Measurements from ENCODE around the gene KLRK1.
"Not testable (repeated sequence)": the region's sequence is repeated elsewhere in the genome, so short reads cannot be mapped to it uniquely, and the experiment has no call there.

The KLRK1 gene

DNA sequence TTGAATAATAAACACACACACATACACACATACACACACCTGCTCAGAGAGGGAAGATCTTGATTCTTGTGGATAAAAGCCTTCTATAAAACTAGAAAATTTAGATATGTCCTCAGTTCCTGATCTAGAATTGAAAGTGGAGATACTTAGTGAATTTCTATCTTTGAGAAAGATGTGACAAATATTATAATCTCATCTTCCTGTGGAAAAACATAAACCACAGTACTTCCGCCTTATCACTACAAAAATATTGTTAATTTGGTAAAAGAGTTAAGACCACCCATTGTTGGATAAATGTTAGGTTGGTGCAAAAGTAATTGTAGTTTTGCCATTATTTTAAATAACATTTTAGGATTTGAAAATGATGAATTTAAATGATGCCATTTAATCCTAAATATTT lies at the start of gene KLRK1:
Gene KLRK1 (minus strand): TSS at position 138 of the 400 bp plus-strand sequence. CDS start 1,231 bp downstream, outside the sequence.
- DNase-seq (ENCODE audit: low spot score) = no peak

DNA sequence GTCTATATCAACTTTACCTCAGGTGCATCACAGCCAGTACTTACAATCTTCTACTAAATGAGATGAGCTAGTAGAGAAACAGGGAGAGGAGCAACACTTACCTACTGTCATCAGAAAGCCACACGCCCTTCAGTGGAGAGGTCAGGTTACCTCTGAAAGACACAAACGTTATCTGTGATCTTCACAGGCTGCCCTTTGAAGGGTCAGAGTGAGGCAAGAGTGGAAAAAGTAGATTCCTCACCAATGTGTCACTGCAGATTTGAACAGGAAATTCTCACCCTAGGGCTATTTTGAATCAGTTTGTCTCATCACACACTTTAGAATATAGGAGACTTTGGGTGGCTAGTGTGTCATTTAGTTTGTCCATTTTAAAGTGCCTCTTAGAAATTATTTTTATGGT lies 47.8 kb upstream of the KLRK1 start:
- not testable (repeated sequence) for DNase-seq (ENCODE audit: low spot score)

DNA sequence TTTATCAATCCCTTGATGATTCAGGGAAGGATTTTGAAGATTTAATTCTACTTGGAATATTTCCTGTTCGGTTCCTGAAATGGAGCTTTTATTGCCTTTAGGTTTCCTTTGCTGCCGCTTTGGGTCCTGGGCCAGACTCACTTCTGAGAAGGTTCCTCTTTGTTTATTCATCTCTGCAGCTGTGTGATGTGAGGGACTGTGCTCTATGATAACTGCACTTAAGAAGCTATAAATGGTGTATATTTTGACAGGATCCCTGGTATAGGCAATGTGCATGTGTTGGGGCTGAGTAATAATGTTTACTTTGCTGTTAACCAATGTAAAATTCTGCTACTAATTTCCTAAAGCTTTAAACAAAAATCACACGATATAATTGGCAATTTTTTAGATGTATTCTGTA lies 46.0 kb upstream of the KLRK1 start, which contains the start of gene KLRC2:
Gene KLRC2 (minus strand): TSS at position 195 of the 400 bp plus-strand sequence. CDS start 24 bp downstream, at position 171.
- DNase-seq (ENCODE audit: low spot score) = not testable (repeated sequence)

DNA sequence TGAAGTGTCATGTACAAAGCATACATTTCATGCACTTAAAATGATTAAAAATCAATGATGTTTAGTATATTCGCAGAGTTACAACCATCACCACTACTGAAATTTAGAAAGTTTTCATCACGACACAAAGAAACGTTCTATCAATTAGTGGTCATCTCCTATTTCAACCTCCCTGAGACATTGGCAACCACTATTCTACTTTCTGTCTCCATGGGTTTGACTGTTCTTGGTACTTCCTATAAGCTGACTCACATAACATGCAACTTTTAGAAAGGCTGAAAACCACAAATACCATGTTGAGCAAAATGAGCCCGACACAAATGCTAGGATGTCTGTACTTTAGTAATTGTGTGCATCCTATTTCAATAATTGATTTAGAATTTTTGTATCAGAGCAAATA lies 40.8 kb upstream of the KLRK1 start:
- DNase-seq (ENCODE audit: low spot score) = not testable (repeated sequence)

DNA sequence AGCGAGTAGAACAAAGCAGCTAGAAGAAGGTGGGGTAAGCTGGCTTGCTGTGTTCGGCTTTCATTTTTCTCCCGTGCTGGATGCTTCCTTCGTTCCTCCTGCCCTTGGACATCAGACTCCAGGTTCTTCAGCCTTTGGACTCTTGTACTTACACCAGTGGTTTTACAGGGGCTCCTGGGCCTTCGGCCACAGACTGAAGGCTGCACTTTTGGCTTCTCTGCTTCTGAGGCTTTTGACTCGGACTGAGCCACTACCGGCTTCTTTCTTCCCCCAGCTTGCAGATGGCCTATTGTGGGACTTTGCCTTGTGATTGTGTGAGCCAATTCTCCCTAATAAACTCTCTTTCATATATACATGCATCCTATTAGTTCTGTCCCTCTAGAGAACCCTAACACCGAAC lies 36.1 kb upstream of the KLRK1 start:
- not testable (repeated sequence) for DNase-seq (ENCODE audit: low spot score)

DNA sequence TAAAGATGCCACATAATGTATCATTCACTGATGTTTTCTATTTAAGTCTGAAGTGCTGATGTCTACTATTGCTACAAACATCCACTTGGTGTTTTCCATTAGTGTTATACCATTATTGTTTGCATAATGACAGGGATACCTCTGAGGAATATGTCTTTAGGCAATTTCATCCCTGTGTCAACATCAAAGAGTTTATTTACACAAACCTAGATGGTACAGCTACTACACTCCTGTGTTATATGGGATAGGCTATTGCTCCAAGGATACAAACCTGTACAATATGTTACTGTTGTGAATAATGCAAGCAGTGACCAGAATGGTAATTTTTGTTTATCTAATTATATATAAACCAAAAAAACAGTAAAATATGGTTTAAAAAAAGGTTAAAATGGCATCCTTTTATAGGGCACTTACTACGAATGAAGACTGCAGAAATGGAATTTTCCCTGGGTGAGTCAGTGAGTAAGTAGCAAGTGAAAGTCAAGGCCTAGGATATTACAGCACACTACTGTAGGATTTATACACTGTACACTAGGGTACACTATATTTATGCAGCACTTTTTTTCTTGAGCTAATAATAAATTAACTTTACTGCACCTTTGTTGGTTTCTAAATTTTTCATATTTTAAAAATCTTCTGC lies 34.5 kb upstream of the KLRK1 start:
- not testable (repeated sequence) for DNase-seq (ENCODE audit: low spot score)

DNA sequence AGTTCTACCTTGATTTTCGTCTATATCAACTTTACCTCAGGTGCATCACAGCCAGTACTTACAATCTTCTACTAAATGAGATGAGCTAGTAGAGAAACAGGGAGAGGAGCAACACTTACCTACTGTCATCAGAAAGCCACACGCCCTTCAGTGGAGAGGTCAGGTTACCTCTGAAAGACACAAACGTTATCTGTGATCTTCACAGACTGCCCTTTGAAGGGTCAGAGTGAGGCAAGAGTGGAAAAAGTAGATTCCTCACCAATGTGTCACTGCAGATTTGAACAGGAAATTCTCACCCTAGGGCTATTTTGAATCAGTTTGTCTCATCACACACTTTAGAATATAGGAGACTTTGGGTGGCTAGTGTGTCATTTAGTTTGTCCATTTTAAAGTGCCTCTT lies 32.3 kb upstream of the KLRK1 start:
- DNase-seq (ENCODE audit: low spot score) = not testable (repeated sequence)

DNA sequence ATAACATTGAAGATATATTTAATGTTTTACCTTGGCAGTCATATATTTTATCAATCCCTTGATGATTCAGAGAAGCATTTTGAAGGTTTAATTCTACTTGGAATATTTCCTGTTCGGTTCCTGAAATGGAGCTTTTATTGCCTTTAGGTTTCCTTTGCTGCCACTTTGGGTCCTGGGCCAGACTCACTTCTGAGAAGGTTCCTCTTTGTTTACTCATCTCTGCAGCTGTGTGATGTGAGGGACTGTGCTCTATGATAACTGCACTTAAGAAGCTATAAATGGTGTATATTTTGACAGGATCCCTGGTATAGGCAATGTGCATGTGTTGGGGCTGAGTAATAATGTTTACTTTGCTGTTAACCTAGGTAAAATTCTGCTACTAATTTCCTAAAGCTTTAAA lies 30.5 kb upstream of the KLRK1 start, which contains the start of gene KLRC3:
Gene KLRC3 (minus strand): TSS at position 262 of the 400 bp plus-strand sequence. CDS start 45 bp downstream, at position 217.
- not testable (repeated sequence) for DNase-seq (ENCODE audit: low spot score)

DNA sequence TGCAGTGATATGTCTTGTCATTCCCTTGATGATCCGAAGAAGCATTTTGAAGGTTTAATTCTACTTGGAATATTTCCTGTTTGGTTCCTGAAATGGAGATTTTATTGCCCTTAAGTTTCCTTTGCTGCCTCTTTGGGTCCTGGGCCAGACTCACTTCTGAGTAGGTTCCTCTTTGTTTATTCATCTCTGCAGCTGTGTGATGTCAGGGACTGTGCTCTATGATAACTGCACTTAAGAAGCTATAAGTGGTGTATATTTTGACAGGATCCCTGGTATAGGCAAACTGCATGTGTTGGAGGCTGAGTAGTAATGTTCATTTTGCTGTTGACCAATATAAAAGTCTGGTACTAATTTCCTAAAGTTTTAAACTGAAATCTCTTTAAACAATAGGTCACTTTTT lies 19.6 kb upstream of the KLRK1 start, which contains the start of gene KLRC4:
Gene KLRC4 (minus strand): TSS at position 366 of the 400 bp plus-strand sequence. CDS start 182 bp downstream, at position 184.
- DNase-seq (ENCODE audit: low spot score) = no peak

DNA sequence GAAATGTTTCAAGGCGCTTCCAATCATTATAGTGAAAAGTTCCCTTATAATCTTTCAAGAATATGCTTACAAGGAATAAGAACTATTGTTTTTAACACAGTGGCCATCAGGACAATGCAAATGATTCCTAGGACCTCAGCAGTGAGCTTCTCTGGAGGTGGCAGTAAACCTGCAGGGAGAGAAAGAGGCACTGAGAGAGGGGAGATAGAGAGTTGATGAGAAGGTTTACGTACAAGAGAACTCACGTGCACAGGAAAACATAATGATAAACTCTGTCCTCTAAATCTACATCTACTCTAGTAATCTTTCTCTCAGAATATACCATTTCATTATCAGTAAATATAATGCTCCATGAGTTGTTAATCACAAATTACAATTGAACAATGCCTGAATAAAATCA lies 19.0 kb upstream of the KLRK1 start:
- DNase-seq (ENCODE audit: low spot score) = no peak

DNA sequence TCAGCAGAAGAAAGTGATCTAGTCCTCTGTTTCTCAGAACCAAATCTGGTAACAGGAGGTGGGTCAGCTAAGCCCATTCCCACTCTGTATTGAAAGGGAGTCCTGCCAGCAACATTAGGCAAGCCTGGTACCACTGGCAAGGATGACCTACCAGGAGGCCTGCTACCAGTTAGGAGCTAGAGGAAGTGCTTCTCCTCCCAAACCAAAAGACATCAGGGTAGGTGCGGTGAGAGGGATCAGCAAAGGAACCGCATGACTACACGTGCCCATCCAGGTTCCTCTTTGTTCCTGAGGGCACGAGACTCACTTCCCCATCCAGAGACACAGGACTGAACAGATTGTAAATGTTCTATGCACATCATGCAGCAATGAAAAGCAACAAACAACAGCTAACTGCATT lies 16.9 kb upstream of the KLRK1 start:
- DNase-seq (ENCODE audit: low spot score) = no peak

DNA sequence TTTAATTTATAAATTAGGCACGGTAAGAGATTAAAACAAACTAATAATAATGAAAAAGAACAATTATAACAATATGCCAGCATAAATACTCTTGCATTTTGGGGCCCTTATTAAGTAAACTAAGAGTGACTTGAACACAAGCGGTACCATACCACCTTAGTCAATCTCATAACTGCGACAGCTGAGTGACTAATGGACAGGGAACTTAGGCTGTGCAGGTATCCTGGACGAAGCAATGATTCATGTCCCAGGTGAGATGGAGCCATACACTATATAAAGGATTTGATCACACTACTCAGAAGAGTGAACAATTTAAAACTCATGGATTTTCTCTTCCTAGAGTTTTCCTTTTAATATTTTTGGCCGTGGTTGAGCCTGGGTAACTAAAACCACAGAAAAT lies 15.5 kb upstream of the KLRK1 start:
- DNase-seq (ENCODE audit: low spot score) = peak; percentile 23

DNA sequence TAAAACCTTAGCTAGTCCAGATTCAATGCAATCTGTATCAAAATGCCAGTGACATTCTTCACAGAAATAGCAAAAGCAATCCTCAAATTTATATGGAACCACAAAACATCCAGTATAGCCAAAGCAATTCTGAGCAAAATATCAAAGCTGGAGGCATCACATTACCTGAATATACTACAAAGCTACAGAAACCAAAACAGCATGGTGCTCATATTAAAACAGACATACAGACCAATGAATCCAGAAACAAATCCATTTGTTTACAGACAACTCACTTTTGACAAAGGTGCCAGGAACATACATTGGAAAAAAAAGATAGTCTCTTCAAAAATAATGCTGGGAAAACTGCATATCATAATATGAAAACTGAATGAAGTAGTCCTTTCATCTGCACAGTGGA lies 15.0 kb upstream of the KLRK1 start:
- DNase-seq (ENCODE audit: low spot score) = no peak

DNA sequence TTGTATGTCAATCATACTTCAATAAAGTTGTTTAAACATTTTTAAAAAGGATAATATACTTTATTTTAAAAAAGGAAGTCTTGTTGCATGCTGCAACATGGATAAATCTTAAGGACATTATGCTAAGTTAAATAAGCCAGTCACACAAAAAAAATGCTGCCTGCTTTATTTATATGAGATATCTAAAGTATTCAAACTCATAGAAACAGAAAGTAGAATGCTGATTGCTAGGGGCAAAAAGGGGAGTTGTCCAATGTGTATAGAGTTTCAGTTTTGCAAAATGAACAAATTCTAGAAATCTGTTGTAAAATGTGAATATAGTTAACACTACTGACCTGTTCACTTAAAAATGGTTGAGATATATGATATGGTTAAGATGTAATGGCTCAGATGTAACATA lies 11.0 kb upstream of the KLRK1 start:
- no peak for DNase-seq (ENCODE audit: low spot score)

DNA sequence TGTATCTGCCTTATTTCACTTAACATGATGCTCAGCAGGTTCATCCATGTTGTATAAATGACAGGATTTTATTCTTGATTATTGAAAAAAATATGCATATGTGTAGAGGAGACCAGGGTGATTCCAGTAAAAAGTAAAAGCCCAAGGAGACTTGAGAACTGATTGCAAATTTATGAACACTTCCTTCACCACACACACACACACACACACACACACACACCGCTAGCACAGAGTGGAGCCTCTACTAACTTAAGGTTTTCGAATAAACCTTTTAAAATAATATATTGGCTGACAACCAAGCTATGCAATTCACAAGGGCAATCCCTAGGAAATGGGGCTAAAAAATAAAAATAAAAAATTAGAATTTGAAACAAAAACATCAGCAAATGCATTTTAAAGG lies 8.3 kb upstream of the KLRK1 start:
- DNase-seq (ENCODE audit: low spot score) = no peak

DNA sequence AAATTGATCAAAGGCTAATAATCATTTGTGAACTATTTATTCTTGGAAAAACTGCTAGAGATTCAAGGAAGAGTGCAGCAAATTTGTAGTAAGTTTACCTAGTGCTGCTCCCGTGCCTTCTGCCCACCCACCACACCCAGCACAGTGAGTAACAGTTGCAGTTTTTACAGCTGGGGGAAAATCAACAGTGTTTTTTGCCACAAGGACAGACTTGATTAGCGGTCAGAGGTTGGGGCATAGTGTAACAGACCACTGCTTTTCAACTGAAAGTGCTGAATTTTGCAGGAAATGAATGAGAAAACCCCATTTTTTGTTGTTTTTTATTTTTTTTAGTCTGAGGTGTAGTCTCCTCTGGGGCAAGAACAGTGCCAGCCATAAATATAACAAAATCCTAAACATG lies 7.5 kb upstream of the KLRK1 start:
- no peak for DNase-seq (ENCODE audit: low spot score)

DNA sequence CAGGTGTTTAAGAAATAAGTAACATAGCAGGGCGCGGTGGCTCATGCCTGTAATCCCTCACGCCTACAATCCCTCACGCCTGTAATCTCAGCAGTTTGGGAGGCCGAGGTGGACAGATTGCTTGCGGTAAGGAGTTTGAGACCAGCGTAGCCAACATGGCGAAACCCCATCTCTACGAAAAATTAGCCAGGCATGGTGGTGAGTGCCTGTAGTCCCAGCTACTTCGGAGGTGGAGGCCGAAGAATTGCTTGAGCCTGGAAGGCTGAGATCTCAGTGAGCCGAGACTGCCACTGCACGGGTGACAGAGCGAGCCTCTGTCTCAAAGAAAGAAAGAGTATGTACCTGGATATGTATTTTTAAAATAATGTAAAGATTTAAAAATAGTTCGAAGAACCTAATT lies 6.3 kb upstream of the KLRK1 start:
- not testable (repeated sequence) for DNase-seq (ENCODE audit: low spot score)

DNA sequence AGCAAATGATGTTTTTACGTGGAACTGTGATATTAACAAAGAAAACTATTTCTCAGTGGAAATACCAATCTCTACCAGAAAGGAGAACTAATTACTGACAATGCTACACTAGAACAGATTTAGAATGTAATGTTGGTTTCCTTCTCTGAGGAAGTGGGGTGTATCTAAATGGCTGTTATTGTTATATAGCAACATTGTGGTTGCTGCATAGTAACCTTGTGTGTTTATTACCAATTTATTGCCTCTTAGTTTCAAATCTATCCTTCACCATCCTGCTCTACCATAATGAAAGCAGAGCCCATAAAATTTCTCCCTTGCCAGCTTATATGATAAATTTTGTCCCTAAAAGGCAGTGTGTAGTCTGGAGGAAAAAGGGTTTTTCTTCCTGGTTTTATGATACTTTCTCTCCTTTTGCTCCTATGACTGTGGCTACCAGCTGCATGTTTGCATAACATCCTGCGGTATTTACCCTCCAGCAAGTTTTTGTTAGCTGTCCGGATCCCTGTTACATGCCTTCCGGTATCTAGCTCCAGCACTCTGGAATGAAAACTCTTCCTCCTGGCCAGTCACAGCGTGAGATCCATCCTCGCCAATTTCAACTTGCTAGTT lies 5.7 kb upstream of the KLRK1 start:
- DNase-seq (ENCODE audit: low spot score) = peak; percentile 75

DNA sequence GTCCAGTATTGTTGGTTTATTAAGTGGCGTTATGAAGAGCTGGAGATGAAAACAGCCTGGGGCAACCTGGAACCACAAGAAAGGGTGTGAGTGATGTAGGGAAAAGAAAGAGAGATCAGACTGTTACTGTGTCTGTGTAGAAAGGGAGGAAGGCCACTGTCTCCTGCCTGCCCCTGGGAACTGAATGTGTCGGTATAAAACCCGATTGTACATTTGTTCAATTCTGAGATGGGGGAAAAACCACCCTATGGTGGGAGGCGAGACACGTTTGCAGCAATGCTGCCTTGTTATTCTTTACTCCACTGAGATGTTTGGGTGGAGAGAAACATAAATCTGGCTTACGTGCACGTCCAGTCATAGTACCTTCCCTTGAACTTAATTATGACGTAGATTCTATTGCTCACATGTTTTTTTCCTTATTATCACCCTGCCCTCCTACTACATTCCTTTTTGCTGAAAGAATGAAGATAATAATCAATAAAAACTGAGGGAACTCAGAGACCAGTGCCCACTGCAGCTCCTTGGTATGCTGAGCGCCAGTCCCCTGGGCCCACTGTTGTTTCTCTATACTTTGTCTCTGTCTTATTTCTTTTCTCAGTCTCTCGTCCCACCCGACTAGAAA lies 4.8 kb upstream of the KLRK1 start:
- not testable (repeated sequence) for DNase-seq (ENCODE audit: low spot score)

DNA sequence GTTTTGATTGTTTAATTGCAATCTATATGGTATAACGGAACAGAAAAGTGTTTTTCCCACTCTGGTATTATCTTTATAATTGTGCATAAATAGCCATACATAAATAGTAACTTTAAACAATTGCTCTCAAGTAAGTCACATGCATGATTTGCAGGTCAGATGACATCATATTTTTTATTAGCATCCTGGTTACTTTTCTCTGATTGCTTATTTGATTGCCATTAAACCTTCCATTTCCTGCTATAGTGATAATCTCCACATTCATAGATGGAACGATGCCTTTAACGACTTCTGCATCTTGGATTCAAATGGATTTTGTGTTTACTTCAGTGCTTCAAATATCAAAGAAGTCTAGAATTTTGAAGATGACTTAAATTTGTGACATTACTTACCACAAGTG lies 3.5 kb upstream of the KLRK1 start:
- no peak for DNase-seq (ENCODE audit: low spot score)

DNA sequence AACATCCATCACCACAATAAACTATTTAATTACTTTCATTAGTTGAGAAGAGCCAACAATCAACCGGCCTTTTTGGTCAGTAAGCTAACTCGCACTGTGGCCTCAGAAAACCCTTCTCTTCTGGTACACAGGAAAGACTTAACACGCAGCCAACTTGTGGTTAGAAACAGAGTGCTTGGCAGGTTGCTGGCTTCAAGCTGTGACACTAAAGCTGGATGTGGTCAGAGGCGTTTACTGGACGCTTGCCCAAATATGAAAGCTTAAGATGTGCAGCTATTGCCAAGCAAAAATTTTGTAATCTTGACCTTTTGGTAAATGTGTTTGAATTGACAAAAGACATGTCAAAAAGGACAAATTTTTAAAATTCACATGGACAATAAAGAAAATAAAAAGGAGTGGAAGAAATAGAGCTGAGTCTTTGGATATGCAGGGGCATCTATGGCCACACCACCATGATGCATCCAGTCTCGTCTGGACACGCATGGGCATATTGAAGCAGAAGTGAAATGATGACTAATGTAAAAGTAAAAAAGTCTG lies 2.6 kb upstream of the KLRK1 start:
- peak; percentile 26 for DNase-seq (ENCODE audit: low spot score)

DNA sequence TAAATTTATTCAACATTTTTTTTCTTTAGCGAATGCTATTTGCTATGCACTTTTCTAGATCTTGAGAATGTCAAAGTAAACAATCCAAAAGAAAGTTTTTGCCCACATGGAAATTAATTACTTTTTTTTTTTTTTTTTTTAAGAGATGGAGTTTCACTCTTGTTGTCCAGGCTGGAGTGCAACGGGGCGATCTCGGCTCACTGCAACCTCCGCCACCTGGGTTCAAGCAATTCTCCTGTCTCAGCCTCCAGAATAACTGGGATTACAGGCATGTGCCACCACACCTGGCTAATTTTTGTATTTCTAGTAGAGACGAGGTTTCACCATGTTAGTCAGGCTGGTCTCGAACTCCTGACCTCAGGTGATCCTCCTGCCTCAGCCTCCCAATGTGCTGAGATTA lies 1.1 kb upstream of the KLRK1 start:
- DNase-seq (ENCODE audit: low spot score) = not testable (repeated sequence)
